Left kidney (tissue), 2 donors: ENCODE measurements around the gene ELMO1. TPM values are rescaled to one million over a fixed set of nuclear protein-coding genes. Genes with fewer than 3 reads are reported as not detected.

Source experiments
- DNase-seq: peaks from one replicate; pipeline ENCODE4 v3.0.0-alpha.2; 2013
- polyA plus RNA-seq: library from polyadenylated mRNA; unstranded; fragments of 120-200 nt; gene quantifications from one replicate; pipeline ENCODE4 v1.2.1, GENCODE V29; 2013; ENCODE audit not compliant: insufficient read length

Gene ELMO1
- polyA plus RNA-seq, 1 donor: 9.8 TPM

- DNase-seq: no peak
Observed at GRCh38 chr7:36916619-36917018, 532.0 kb downstream of the ELMO1 start.

DNA sequence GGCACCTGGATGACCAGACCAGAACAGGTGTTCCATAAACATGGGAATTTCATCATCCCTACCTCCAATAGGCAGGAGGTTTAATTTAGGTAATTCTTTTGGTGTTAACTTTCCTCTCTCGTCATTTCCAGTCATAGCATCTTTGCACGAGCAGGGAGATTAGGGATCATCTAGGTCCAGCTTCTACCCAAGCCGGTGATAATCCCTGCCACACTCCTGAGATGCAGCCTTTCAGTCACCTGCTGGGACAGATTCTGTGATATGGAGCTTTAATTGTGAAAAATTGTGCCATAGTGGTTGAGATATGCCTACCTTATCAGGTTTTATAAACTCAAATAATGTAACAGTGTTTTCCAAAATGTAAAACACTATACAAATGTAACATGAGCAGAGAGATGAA is 532.5 kb downstream of the ELMO1 start:
- DNase-seq: no peak

- DNase-seq: no peak
Observed at GRCh38 chr7:36911788-36912187, 536.9 kb downstream of the ELMO1 start.

DNA sequence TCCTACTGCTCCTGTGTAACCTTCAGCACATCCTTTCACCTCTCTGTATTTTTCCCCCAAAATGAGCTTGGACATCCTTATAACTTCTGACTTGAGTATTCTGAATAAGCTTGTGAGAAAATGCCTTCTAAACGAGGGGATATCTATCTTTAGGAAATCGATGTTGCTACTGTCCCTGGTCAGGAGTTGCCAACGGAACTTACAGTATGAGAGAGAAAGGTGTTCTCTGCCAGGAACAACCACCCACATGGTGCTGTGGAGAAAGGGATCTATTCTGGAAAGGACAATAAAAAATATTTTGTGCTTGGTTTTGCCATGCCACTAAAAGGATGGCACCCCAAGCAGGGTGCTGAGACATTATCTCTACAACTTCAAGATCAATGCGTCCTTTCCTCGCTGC is 537.8 kb downstream of the ELMO1 start:
- no peak for DNase-seq

DNA sequence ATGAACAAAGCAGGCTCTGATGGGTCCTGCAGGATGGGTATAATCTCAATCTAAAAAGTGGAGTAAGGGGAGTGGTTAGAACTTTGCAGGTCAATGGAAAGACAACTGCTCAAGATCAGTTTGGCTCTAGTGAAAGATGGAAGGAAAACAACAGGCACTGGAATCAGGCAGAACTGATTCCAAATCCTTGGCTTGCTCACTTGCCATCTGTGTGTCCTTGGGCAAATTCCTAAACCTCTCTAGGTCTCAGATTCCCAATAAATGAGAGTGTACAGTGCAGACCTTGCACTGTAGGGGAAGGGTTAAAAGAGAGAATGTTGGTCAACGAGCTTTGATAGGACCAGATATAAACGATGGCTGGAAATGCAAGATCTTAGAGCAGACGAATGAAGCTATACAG is 538.3 kb downstream of the ELMO1 start:
- no peak for DNase-seq

GRCh38 chr7:36906956-36907635 is 541.6 kb downstream of the ELMO1 start:
- DNase-seq: peak; percentile 25

- no peak for DNase-seq
Observed at GRCh38 chr7:36906448-36906847, 542.2 kb downstream of the ELMO1 start.

DNA sequence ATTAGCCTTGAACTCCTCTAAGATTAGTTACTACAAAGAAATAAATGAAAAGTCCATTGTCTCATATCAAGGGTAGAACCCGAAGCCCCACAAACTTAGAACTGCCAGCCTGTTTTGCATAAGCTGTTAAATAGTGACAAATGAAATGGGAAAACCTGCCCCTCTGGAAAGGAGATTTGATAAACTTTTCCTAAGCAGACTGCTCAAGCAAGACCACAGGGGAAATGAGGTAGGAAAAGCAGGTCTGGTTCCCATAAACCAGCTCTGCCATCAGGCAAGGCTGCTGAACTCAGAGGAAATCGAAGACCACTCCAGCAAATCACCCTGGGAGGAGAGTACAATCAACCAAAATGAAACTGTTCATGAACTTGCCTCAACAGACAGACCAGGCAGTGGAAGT is 542.8 kb downstream of the ELMO1 start:
- DNase-seq: peak; percentile 30

DNA sequence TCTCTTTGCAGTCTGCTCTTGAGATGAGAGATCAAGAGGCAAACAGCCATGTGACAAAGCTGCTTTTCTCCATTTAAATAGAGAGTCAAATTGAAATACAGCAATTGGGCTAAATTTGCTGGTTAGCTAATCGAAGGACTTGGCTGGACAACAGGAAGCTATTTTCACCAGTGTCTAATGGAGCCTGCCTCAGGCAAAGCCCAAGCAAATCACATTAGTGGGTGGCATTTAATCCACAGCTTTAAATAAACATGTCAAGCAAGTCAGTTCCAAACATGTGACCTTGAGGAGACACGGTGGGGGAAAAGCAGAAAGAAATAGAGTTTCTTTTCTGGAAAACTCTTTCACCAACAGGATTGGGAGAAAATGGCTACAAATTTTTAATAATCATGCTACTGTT is 543.9 kb downstream of the ELMO1 start:
- peak; percentile 19 for DNase-seq

DNA sequence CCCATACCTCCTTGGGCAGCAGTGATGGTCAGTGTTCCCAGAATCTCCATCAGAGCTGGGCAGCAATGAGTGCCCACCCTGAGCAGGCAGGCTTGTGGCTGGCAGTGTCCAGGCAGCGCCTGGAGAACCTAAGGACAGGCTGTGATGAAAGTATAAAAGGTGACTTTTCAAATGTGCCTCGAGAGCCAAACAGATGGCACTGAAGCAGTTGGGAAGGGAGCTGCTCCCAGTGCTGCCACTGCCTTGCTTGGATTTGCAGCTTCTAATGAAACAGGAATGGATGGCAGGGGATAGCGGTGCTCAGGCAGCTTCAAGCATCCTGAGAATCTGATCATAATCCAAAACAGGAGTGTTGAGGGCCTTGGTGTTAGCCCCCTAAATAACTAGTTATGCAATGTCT is 544.6 kb downstream of the ELMO1 start:
- DNase-seq: no peak

GRCh38 chr7:36900988-36901710 is 547.5 kb downstream of the ELMO1 start:
- no peak for DNase-seq

DNA sequence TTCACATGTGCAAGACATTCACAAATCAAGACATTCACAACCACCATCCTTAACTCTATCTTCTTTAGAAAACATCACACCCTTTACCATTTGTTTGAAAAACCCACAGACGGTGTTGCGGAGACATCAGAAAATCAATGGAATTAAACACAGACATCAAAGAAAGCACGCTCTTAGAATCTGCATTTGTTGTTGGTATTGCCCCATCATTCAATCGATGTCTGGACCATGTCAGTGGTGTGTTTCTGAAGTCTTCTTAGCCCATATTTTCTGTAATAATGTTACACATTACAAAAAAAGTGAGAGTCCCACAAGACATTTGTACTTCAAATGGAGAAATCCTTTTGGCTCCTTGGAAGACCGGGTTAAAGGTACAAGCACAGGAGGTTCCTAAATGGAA is 550.5 kb downstream of the ELMO1 start:
- DNase-seq: no peak

DNA sequence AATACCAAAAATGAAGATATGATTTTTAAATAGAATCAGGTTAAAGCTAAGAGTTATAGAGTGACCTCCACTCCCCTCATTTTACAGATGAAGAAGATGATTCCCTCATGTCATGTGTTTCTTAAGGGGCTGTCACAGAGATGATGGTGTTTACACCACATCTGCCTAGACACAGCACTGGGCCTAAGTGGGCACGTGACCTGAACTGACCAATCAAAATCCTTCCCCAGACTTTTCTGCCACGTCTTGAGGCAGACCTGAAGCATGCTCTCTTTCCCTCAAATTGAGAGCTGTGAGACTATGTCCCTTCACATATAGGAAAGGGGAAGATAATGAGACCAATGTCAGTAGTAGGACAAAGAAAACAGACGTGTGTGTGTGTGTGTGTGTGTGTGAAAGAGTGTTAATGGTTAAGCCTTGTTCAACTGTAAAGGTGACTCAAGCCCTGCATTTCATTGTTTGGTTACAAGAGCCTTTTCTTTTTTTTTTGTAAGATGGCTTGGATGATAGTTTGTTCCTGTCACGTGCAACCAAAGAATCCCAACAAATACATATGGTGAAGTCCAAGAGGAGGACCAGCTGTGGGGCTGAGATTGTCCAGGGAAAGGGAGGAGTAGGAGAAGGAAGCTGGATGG is 551.6 kb downstream of the ELMO1 start:
- no peak for DNase-seq

DNA sequence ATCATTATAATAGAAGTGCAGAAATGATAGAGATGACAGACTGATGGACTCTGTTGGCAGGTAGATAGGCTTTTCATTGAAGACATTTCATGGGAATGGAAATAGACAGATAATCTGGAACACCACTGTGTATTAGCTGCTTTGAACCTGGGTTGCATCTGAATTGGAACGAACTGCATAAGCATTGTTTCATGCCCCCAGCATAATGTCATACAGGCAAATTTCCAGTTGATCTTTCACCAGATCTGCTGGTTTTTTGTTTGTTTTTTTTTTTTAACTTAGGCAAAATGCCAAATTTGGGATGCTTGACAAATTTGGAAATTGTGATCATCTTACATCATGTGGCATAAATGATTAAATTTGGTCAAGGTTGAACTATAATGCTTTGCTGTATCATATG is 552.2 kb downstream of the ELMO1 start:
- DNase-seq: no peak

DNA sequence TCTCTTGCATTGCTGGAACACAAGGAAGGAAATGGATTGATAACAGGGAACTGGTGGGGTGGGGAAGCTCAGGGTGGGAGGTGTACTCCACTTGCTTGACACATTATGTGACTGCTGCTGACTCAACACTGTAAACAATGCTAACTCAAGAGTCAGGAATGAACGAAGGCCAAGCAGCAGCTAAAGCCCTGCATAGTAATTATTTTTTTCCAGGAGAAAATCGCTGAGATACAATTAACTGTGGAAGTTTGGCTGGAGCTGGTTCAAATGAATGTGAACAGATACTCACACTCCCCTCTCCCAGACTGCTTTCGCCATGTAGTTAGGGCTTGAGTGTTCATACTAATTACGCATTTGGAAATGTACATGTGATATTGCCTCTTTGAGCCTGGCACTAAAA is 553.5 kb downstream of the ELMO1 start:
- no peak for DNase-seq

GRCh38 chr7:36894190-36894589 is 554.5 kb downstream of the ELMO1 start:
- no peak for DNase-seq

- no peak for DNase-seq
Observed at GRCh38 chr7:36889182-36889581, 559.5 kb downstream of the ELMO1 start.

DNA sequence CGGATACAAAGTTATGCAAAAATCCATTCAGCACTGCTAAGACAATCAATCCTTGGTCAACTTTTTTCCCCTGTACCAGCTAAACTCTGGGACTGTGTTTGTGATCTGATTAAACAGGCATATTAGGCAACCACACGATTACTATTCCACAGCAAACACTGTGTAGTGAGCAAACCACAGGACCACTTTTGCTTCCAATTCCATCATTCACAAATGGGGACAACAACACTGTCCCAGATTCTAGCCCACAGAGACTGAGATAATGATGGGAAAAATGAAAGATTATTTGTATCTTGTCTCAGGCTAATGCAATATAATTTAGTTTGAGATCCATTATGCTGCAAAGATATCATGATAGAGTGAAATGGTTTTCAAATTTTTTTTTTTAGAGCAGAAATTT is 560.7 kb downstream of the ELMO1 start:
- DNase-seq: no peak

GRCh38 chr7:36887233-36887632 is 561.4 kb downstream of the ELMO1 start:
- no peak for DNase-seq

DNA sequence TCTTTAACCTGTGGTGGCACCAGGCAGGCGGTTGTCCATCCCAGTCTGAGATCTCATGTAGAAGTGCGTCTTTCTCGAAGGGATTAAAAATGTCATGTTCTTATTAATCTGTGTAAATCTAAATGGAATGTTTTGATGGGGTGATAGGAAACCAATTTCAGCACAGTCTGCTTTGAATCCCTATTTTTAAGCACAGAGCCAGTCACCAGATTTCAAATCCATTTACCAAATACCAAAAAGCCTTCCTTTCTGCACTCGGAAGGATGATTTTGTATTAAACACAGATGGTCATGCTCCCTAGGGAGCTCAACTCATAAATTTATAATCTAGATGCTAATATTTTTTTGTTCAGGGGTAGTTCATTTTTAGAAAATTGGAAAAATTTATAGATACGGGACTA is 563.8 kb downstream of the ELMO1 start:
- no peak for DNase-seq

DNA sequence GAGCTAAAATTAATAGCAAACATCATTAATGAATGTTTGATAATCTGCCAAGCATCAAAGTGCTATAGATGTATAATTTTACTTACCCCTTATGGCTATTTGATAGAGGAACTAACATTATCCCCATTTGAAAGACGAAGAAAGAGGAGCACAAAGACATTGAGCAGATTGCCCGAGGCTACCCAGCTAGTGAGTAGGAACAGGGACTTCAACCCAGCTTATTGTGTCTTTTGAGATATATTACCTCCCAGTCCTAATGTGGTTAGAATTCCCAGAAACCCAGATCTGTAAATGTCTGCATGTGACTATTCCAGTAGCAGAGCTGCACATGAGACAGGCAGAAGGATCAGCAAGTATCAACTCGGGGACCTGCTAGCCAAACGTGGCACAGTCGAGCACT is 564.3 kb downstream of the ELMO1 start:
- no peak for DNase-seq

DNA sequence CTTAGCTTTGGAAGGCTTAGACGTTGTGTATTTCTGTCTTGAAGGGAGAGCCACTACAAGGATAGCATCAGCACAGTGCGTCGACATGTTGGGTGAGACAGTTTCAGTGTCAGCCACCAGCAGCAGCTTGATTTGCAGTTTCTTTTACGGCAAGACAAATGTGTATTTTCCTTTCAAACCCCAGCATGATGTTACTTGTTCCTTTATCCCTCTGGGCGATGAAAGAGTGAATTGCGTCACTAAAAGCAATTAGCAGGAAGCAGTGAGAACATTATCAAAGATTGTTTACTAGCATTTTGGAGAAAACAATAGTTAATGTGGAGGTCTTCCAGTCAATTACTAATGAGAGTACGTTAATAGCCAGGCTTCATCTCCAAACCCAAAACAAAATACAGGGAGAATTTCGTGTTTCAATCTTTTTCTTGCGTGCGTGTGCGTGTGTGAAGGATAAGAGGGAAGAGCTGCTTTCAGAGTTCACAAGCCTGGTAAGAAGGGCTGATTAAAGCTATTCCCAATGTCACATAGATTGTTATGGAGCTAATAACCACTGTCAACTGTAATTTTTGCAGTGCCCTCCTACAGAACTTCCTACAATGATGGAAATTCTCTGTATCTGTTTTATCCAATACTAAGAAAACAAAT is 567.3 kb downstream of the ELMO1 start:
- DNase-seq: no peak

GRCh38 chr7:36880108-36880507 is 568.6 kb downstream of the ELMO1 start:
- DNase-seq: no peak
